HepG2 (cell line): Measurements from ENCODE around the gene ADI1. TPM values are rescaled to one million over a fixed set of nuclear protein-coding genes. Genes with fewer than 3 reads are reported as not detected.

Source experiments
- CAMTA2 ChIP-seq: sonication (generic); formaldehyde crosslinking; IDR thresholded peaks from 2 replicates; pipeline ENCODE4 v1.4.0; 2020; ENCODE audit warnings: mild to moderate bottlenecking, missing genetic modification reagents, borderline replicate concordance
- CBX5 ChIP-seq: sonication (generic); formaldehyde crosslinking; IDR thresholded peaks from 2 replicates; pipeline ENCODE4 v1.4.0; 2020; ENCODE audit warnings: missing genetic modification reagents, borderline replicate concordance
- CHD4 ChIP-seq: fragments of 200-600 bp; sonication (generic); IDR thresholded peaks from 2 replicates; pipeline ENCODE4 v1.7.0; 2017; ENCODE audit warnings: mild to moderate bottlenecking, low read length, borderline replicate concordance
- CREM ChIP-seq, 2 experiments: sonication (generic) in 1 of 2; formaldehyde crosslinking in 1 of 2; IDR thresholded peaks; 2 replicates each; pipeline versions ENCODE4 v1.4.0 to v1.6.1; 2016 to 2020; ENCODE audit warnings: antibody characterized with exemption in 1 of 2, mild to moderate bottlenecking in 1 of 2, missing genetic modification reagents in 1 of 2
- FUBP1 ChIP-seq: sonication (generic); formaldehyde crosslinking; IDR thresholded peaks from 2 replicates; pipeline ENCODE4 v1.5.1; 2020; ENCODE audit warnings: missing genetic modification reagents, mild to moderate bottlenecking, borderline replicate concordance
- HHEX ChIP-seq: IDR thresholded peaks from 2 replicates; pipeline ENCODE4 v1.6.1; 2016; ENCODE audit warnings: control low read depth
- KIAA2018 ChIP-seq: sonication (generic); formaldehyde crosslinking; IDR thresholded peaks from 2 replicates; pipeline ENCODE4 v1.5.0; 2020; ENCODE audit warnings: mild to moderate bottlenecking, missing genetic modification reagents, borderline replicate concordance
- RARA ChIP-seq: IDR thresholded peaks from 2 replicates; pipeline ENCODE4 v1.6.1; 2016; ENCODE audit warnings: missing genetic modification reagents, missing compliant biosample characterization
- SIX4 ChIP-seq: sonication (generic); formaldehyde crosslinking; IDR thresholded peaks from 2 replicates; pipeline ENCODE4 v1.4.0; 2020; ENCODE audit warnings: missing genetic modification reagents
- SP1 ChIP-seq, 2 experiments: fragments of 450-650 bp in 1 of 2; sonication (generic) in 1 of 2; formaldehyde crosslinking in 1 of 2; IDR thresholded peaks; 2 replicates each; pipeline versions ENCODE4 v1.4.0 to v1.6.1; 2016 to 2020; ENCODE audit warnings: missing genetic modification reagents in 1 of 2
- ZFP36L1 ChIP-seq: sonication (generic); formaldehyde crosslinking; IDR thresholded peaks from 2 replicates; pipeline ENCODE4 v1.8.0; 2022; ENCODE audit warnings: mild to moderate bottlenecking, missing genetic modification reagents, moderate library complexity
- ZMAT3 ChIP-seq: sonication (generic); formaldehyde crosslinking; conservative IDR thresholded peaks from 2 replicates; pipeline ENCODE4 v1.7.0; 2021; ENCODE audit warnings: missing genetic modification reagents
- ZNF207 ChIP-seq: fragments of 450-650 bp; IDR thresholded peaks from 2 replicates; pipeline ENCODE4 v1.6.1; 2016; ENCODE audit warnings: antibody characterized with exemption, borderline replicate concordance
- ZNF619 ChIP-seq: sonication (generic); formaldehyde crosslinking; IDR thresholded peaks from 2 replicates; pipeline ENCODE4 v1.4.0; 2020; ENCODE audit warnings: mild to moderate bottlenecking, missing genetic modification reagents
- ZNF792 ChIP-seq: IDR thresholded peaks from 2 replicates; pipeline ENCODE4 v1.6.1; 2016
- ZSCAN12 ChIP-seq: sonication (generic); formaldehyde crosslinking; IDR thresholded peaks from 2 replicates; pipeline ENCODE4 v1.9.0; 2021; ENCODE audit warnings: mild to moderate bottlenecking, missing genetic modification reagents
- ZUFSP ChIP-seq: sonication (generic); formaldehyde crosslinking; IDR thresholded peaks from 2 replicates; pipeline ENCODE4 v1.9.0; 2021; ENCODE audit warnings: missing genetic modification reagents, mild to moderate bottlenecking, borderline replicate concordance
- polyA plus RNA-seq, 8 experiments: library from polyadenylated mRNA; depleted of rRNA in 3 of 8; stranded (reverse) in 7 of 8; unstranded in 1 of 8; fragments of >200 nt; fragmentation: Illumina TruSeq in 4 of 8; extraction: Trizol in 4 of 8; gene quantifications; 2 replicates each; pipeline versions ENCODE4 v1.2.1 to v1.2.3, GENCODE V29; 2011 to 2016; ENCODE audit warnings: low read depth in 4 of 8, missing spikeins in 1 of 8, mixed read lengths in 1 of 8; ENCODE audit not compliant: insufficient read depth in 1 of 8
- total RNA-seq, 5 experiments: library from RNA; depleted of rRNA; stranded (reverse); fragments of >200 nt; fragmentation: Illumina TruSeq; extraction: Trizol; gene quantifications; 2 replicates each; pipeline ENCODE4 v1.2.3, GENCODE V29; 2016; ENCODE audit warnings: low read depth in 1 of 5

ADI1 gene
- total and polyA plus RNA-seq, 2 of the 13 experiments (the other 11 are each of a cell fraction or from before 2014, with no cell fraction given): 28.7 to 123 TPM

GRCh38 chr2:3523551-3524041 lies 4.3 kb upstream of the ADI1 start (continued):
- no peak for TF ChIP-seq KIAA2018 (CRISPR knock-in tag)
- no peak for TF ChIP-seq ZNF619
- TF ChIP-seq ZMAT3: no peak
- TF ChIP-seq ZUFSP (CRISPR knock-in tag): no peak
- TF ChIP-seq ZSCAN12 (CRISPR knock-in tag): no peak
- TF ChIP-seq CAMTA2: no peak
- TF ChIP-seq ZNF792 (CRISPR knock-in tag): no peak
- TF ChIP-seq ZFP36L1 (CRISPR knock-in tag): no peak
- 0 out of 2 replicates have a peak, but pooled peaks have one; percentile 11 for TF ChIP-seq CHD4
- TF ChIP-seq FUBP1 (CRISPR knock-in tag): no peak
- no peak for TF ChIP-seq CBX5 (CRISPR knock-in tag)
- TF ChIP-seq HHEX: no peak
- TF ChIP-seq ZNF207: no peak
- TF ChIP-seq CREM (IDR thresholded peaks at IDR 0.05): peak; percentile 10; the same call in 1 of the 2 replicates
- no peak for TF ChIP-seq CREM (CRISPR knock-in tag; IDR thresholded peaks at IDR 0.05)
- TF ChIP-seq RARA (CRISPR knock-in tag): 0 out of 2 replicates have a peak, but pooled peaks have one; percentile 20
- no peak for TF ChIP-seq SP1 (IDR thresholded peaks at IDR 0.05)
- no peak for TF ChIP-seq SP1 (CRISPR knock-in tag; IDR thresholded peaks at IDR 0.05)
- TF ChIP-seq SIX4: no peak
